Fibroblast of mammary gland (primary cell): Measurements from ENCODE around the gene SLC9A3.

ENCODE experiments used
- DNase-seq: peaks from one replicate; pipeline ENCODE4 v3.0.0-alpha.2; 2010; ENCODE audit warnings: low read depth
- H3K4me3 ChIP-seq: 2 replicates; pipeline ENCODE4 v1.5.1; 2011; ENCODE audit warnings: low read depth, mild to moderate bottlenecking, low read length, moderate library complexity; ENCODE audit not compliant: control insufficient read depth
- CTCF ChIP-seq: conservative IDR thresholded peaks from 2 replicates; pipeline ENCODE4 v1.5.1; 2011; ENCODE audit warnings: low read depth, low read length, inconsistent platforms; ENCODE audit not compliant: control insufficient read depth, insufficient read depth

SLC9A3 gene

DNA sequence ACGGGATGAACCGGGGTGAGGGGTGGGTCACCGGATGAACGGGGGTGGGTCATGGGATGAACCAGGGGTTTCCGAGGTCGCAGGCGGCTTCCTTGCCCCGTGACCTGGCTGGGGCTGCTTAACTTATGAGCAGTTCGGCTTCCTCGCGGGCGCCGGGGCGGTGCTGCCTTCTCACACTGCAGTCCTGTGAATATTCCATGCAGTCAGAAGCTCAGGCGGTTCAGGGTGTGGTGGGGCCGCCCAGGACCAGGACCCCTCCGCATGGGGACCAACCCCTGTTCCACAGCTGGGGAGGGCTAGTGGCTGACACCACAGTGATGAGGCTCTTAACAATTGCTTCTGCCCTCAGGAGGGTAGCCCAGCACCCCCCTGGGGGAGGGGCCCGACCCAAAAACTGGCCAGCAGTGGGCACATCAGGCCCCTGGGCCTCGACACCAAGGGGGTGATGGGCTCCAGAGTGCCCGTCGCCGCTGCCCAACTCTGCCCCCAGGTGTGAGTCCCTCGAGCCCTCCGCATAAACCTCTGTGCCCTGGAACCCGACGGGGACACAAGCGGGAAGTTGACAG, 30.9 kb upstream of the SLC9A3 start:
- no peak overlapping the region for H3K4me3 ChIP-seq
- no peak for TF ChIP-seq CTCF
- no peak for DNase-seq

DNA sequence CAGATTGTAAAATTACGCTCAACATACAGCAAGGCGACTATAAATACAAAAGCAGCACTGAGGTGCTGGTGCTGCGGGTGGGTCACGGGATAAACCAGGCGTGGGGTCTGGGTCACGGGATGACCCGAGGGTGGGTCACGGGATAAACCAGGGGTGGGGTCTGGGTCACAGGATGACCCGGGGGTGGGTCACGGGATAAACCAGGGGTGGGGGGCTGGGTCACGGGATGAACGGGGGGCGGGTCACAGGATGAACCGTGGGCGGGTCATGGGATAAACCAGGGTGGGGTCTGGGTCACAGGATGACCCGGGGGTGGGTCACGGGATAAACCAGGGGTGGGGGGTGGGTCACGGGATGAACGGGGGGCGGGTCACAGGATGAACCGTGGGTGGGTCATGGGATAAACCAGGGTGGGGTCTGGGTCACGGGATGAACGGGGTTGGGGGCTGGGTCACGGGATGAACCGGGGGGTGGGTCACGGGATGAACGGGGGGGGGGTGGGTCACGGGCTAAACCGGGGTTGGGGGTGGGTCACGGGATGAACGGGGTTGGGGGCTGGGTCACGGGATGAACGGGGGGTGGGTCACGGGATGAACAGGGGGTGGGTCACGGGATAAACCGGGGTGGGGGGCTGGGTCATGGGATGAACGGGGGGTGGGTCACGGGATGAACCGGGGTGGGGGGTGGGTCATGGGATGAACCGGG, 30.2 kb upstream of the SLC9A3 start:
- no peak for DNase-seq
- TF ChIP-seq CTCF, result no peak
- H3K4me3 ChIP-seq, result no peak overlapping the region

DNA sequence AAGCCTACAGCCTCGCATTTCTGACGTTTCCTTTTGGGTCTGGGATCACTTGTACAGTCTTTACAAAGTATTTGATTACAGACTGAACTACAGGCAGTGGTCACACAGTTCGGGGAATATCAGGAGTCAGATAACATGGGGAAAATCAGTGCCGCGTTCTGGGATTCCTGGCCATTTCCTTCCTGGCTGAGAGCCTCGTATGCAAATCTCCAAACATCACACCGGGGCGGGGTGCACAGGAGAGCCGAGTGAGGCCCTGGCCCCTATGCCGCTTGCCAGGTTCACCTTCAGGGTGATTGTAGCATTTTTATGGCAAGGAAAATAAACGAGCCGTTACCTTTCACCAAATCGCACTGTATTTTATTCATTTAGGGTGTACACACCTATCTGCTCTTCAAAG, 29.6 kb upstream of the SLC9A3 start:
- DNase-seq, result no peak
- no peak overlapping the region for H3K4me3 ChIP-seq
- no peak for TF ChIP-seq CTCF

- no peak for TF ChIP-seq CTCF
- no peak for DNase-seq
- no peak overlapping the region for H3K4me3 ChIP-seq
Observed at GRCh38 chr5:551406-551805, 27.2 kb upstream of the SLC9A3 start.

DNA sequence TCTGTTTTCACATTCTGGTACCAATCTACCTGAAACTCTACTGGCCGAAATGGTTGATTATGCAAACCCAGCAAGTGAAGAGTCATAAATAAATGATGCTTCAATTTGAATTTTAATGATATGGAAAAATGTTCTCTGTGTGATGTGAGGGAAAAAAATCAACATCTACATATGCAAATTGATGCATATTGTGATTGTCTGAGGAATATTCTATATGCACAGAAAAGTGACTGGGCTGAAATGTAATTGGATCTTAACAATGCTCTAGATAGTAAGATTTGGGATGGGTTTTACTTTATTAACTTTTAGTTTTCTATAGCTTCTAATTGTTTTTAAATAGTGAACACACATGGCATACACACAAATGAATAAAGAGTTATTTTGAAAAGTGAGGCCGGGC, 25.0 kb upstream of the SLC9A3 start:
- no peak overlapping the region for H3K4me3 ChIP-seq
- TF ChIP-seq CTCF, result no peak
- DNase-seq, result no peak

DNA sequence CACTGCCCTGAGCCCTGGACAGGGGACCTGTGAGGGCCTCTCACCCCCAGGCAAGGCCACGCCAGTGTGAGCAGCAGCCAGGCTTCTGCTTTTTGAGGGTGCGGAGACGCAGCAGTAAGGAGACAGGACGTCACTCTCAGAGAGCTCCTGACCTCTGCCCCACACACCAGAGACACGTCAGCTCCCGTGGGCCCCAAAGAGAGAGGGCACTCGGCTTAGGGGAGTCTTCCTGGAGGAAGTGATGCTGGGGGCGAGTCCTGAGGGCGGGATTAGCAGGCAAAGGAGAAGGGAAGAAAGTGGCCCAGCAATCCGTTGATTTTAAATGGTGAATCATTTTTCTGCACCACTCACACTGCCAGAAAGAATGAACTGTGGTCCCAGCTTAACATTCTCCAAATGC, 24.0 kb upstream of the SLC9A3 start:
- DNase-seq, result peak; percentile 16
- H3K4me3 ChIP-seq, result no peak overlapping the region
- no peak for TF ChIP-seq CTCF
